GM21381 (cell line): ENCODE data around the gene ZDHHC7.
"Not testable (repeated sequence)": the region's sequence is repeated elsewhere in the genome, so short reads cannot be mapped to it uniquely, and the experiment has no call there.

Experiments used
- ATAC-seq: cut with Tn5 transposase; IDR thresholded peaks from one replicate; pipeline ENCODE4 v1.9.1; 2021; ENCODE audit warnings: mild to moderate bottlenecking, moderate library complexity; ENCODE audit not compliant: unreplicated experiment

ZDHHC7 gene

DNA sequence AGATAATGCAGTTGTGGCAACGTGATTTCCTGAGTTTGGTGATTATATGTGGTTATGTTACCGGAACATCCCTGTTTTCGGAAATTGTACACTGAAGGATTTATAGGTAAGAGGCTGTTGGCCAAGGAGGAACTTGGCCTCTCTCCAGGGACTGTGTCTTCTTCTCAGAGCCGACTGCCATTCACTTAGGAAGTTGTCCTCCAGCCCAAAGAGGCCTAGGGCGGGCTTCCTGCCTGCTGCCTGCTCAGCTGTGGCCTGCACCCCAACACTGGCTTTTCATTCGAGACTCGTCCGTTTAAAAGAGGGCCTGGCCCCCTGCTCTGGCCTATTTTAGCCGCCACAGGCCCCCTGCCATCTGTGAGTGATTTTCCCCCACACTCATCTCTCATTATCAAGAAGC lies 64.3 kb downstream of the ZDHHC7 start:
- no peak for ATAC-seq

DNA sequence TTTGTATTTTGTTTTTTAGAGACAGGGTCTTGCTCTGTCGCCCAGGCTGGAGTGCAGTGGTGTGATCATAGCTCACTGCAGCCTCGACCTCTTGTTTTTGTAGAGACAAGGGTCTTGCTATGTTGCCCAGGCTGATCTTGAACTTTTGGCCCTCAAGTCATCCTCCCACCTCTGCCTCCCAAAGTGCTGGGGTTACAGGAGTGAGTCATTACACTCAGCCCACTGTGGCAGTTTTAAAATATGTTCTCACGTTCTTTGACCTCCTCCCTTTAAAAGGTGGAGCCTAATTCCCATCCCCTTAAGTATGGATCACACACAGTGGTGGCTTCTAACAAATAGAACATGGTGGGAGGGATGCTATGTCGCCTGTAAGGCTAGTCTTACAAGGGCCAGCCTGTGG lies 67.7 kb downstream of the ZDHHC7 start:
- ATAC-seq = no peak

DNA sequence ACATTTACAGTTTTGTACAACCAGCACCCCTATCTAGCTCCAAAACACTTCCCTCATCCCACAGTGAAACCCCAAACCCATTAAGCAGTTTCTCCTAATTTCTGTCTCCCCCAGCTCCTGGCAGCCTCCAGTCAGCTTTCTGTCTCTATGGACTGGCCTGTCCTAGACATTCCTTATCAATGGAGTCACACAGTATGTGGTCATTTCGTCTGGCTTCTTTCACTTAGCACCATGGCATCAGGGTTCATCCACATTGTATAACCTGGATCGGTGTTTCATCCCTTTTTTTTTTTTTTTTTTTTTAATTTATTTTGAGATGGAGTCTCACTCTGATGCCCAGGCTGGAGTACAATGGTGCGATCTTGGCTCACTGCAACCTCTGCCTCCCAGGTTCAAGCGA lies 68.5 kb downstream of the ZDHHC7 start:
- no peak for ATAC-seq

DNA sequence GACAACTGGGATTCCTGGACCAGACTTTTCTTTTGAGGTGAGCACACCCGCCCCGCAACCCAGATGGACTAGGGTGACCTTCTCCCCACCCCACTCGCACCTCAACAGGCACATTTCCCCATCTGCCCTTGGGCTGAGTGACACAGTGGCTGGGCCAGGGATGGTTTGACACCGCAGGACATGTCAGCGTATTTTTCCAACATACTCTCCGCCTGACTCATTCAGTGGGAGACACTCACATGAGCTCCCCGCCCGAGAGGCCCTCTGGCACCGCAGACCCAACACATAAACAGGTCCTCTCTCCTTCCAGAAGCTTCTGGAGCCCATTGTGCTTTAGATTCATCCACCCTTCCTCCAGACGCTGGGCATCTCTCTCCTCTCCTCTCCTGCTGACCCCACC lies 69.4 kb downstream of the ZDHHC7 start:
- no peak for ATAC-seq

GRCh38 chr16:84940670-84941551 lies 70.4 kb downstream of the ZDHHC7 start:
- ATAC-seq = no peak

GRCh38 chr16:84938616-84939015 lies 72.7 kb downstream of the ZDHHC7 start:
- ATAC-seq = not testable (repeated sequence)

GRCh38 chr16:84937196-84938005 lies 73.9 kb downstream of the ZDHHC7 start:
- ATAC-seq = no peak

DNA sequence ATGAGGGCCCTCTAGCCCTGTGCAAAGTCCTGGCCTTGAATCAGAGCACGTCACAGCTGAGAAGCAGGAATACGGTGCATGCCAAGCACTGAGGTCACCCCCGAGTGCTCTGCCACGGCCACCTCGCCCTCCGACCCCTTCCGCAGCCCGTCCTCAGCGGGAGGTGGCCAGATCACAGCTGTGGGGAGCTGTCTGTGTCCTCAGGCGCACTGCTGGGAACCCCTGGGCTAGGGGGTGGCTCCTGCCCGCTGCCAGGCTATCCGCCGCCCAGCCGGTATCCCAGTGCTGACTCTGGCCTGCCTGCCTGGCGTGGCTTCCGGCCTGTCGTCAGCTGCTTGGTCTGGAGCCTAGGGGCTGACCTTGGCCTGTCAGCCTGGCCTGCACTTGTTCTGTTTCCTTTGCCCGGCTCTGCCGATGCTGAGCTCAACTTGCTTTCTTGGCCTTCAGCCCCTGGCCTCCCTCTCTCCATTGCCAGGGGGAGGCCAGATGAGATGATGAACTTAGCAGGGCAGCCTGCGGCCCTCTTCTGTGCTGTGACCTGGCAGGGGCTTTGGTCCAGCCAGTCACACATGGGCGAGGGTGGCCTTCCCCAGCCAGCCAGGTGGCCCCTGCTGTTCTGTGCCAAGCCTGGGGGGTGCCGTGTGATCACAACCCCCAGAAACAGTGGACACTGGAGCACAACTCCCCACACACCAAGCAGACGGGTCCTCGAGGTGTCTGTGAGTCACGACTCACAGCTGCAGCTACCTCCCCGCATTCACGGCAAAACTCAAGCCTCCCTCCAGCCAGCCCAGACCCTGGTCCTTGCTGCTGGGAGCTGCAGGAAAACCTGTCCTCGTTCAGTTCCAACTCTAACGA lies 77.3 kb downstream of the ZDHHC7 start:
- ATAC-seq = no peak

GRCh38 chr16:84932681-84933080 lies 78.7 kb downstream of the ZDHHC7 start:
- no peak for ATAC-seq

DNA sequence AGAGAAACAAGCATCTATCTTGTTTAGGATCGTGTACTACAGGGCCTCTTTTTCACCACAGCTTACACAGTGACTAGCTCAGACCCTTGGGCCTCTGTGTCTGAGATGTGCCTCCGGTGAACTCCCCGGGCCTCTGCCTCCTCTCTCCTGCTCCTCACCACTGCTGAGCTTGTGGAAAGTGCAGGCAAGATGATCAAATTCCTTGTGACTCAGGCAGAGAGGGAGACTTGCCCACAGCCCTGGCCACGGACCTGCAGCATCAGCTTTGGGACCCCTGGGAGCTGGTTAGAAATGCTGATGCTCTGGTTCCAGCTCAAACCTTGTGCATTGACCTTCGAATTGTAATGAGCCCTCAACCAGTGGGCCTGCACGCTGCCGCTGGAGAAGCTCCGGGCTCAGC lies 79.8 kb downstream of the ZDHHC7 start:
- no peak for ATAC-seq

DNA sequence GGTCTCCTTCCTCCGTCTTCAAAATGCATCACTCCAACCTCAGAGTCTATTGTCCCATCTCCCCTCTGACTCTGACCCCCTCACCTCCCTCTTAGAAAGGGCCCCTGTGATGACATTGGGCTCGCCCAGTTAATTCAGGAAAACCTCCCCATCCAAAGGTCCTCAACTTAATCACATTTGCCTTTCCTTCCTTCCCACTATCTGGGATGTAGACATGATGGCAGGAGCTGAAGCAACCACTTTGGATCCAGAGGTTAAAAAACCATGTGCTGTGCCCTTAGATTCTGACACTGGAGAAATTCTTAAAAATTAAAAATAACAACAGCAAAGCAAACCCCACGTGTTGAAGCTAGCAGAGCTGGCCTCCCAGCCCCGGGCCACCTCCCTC lies 80.2 kb downstream of the ZDHHC7 start:
- ATAC-seq = no peak

DNA sequence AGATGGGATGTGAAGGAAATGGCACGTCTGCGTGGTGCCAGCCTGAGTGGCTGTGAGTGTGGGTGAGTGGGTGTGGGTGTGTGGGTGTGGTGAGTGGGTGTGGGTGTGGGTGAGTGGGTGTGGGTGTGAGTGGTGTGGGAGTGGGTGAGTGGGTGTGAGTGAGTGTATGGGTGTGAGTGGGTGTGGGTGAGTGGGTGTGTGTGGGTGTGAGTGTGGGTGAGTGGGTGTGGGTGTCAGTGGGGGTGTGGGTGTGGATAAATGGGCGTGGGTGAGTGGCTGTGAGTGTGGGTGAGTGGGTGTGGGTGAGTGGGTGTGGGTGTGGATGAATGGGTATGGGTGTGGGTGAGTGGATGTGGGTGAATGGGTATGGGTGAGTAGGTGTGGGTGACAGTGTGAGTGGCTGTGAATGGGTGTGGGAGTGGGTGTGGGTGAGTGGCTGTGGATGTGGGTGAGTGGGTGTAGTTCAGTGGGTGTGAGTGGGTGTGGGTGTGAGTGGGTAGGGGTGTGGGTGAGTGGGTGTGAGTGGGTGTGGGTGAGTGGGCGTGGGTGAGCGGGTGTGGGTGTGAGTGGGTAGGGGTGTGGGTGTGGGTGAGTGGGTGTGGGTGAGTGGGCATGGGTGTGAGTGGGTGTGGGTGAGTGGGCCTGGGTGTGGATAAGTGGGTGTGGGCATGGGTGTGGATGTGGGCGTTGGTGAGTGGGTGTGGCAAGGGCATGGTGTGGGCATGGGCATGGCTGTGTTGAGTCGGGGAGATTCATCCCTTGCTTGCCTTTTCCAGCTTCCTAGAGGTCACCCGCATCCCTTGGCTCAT lies 80.8 kb downstream of the ZDHHC7 start:
- no peak for ATAC-seq

DNA sequence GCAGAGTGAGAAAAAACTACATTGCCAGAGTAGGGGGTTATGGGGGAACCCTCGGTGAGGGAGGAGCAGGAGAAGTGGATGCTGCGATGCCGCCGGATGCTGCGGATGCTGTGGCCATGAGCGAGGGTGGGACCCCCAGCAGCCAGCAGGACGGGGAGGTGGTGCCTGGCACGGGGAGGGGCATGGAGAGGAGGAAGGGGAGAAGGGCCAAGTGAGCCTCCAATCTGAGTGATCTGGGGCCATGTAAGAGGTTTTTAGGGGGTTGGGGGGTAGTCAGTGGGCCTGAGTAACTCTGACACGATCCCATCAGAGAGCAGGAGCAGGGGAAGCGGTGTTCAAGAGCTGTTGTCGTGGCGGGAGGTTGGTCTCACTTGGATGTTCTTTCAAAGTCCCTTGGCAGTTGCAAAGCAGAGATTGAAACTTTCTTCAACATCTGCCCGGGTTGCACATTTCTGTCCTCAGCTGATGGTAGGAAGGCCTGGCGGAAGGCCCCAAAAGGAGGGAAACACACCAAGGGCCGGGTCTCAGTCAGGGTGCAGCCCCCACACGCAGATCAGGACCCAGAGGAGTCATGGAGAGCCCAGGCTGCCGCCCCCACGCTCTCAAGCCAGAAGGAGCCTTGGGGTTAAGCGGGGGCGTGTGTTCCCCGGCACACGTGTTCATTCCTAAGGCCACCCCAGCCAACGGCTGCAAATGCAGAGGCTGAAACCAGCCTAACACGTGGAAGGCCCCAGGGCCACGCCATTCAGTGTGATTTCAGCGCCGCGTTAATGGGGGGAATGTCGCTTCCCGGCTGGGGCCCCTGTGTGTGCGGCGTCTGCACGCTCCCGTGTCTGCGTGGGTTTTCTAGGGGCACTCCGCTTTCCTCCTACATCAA lies 81.7 kb downstream of the ZDHHC7 start:
- no peak for ATAC-seq

GRCh38 chr16:84928679-84929420 lies 82.5 kb downstream of the ZDHHC7 start:
- no peak for ATAC-seq

- no peak for ATAC-seq
Observed at GRCh38 chr16:84927621-84928591, 83.4 kb downstream of the ZDHHC7 start.

DNA sequence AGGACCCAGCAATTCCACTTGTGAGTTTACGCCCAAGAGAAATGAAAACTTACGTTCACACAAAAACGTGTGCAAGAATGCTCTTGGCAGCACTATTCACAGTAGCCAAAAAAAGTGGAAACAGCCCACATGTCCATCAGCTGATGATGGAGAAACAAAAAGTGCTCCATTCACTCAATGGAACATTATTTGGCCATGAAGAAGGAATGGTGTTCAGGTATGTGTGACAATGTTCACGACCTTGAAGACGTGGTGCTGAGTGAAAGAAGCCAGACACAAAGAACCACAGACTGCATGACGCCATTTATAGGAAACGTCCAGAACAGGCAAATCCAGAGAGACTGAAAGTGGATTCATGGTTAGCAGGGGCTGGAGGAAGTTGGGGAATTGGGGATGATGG lies 84.9 kb downstream of the ZDHHC7 start:
- ATAC-seq = no peak

- ATAC-seq = no peak
Observed at GRCh38 chr16:84925773-84926372, 85.5 kb downstream of the ZDHHC7 start.
